Esophagus muscularis mucosa (tissue), 4 donors: ENCODE results near the gene CFAP74. TPM values are rescaled to one million over a fixed set of nuclear protein-coding genes. Genes with fewer than 3 reads are reported as not detected.

Experiments
- DNase-seq: peaks from one replicate; pipeline ENCODE4 v3.0.0-alpha.2; 2017; ENCODE audit errors: extremely low spot score
- H3K27ac ChIP-seq, 4 donors: fragments of 200-600 bp; sonication (generic); replicated peaks in 1 of 4; 1 replicate in 3 of 4; 2 replicates in 1 of 4; pipeline ENCODE4 v1.5.1; 2016 to 2019; ENCODE audit warnings: mild to moderate bottlenecking in 1 of 4
- H3K27me3 ChIP-seq, 4 donors: fragments of 200-600 bp; sonication (generic); one replicate each; pipeline versions ENCODE4 v1.5.1 to v1.6.0; 2016 to 2019
- H3K36me3 ChIP-seq, 4 donors: fragments of 200-600 bp; sonication (generic); one replicate each; pipeline ENCODE4 v1.5.1; 2016 to 2019
- H3K4me1 ChIP-seq, 4 donors: fragments of 200-600 bp; sonication (generic); one replicate each; pipeline ENCODE4 v1.5.1; 2016 to 2019
- H3K4me3 ChIP-seq, 4 donors: fragments of 200-600 bp; sonication (generic); 1 replicate in 2 of 4; 2 replicates in 2 of 4; pipeline ENCODE4 v1.5.1; 2016 to 2019; ENCODE audit warnings: mild to moderate bottlenecking in 4 of 4, moderate library complexity in 1 of 4
- H3K9me3 ChIP-seq, 4 donors: fragments of 200-600 bp; sonication (generic); 1 replicate in 3 of 4; 2 replicates in 1 of 4; pipeline ENCODE4 v1.5.1; 2016 to 2019
- EP300 ChIP-seq: sonication (generic); formaldehyde crosslinking; IDR thresholded peaks from one replicate; pipeline ENCODE4 v1.6.1; 2017; ENCODE audit warnings: antibody characterized with exemption
- POLR2A ChIP-seq: fragments of 450-650 bp; IDR thresholded peaks from one replicate; pipeline ENCODE4 v1.6.1; 2017; ENCODE audit warnings: antibody characterized with exemption, moderate library complexity, mild to moderate bottlenecking, low read depth
- POLR2AphosphoS5 ChIP-seq, 2 donors: sonication (generic); formaldehyde crosslinking; IDR thresholded peaks; one replicate each; pipeline ENCODE4 v1.6.1; 2017; ENCODE audit warnings: antibody characterized with exemption in 2 of 2
- WGBS: methylation state at CpG from one replicate; pipeline ENCODE4 v1.1.5; 2018; 5-methylcytosine and 5-hydroxymethylcytosine counted together
- intact Hi-C: fragments of 100-400 bp; cut with DNase I; formaldehyde crosslinking; loops from one replicate; pipeline ENCODE4 v1.15.1; 2023
- total RNA-seq, 4 donors: library from RNA; depleted of rRNA; stranded (reverse); fragments of >200 nt; gene quantifications; one replicate each; pipeline versions ENCODE4 v1.1.0 to v1.2.1, GENCODE V29; 2016
- TF ChIP-seq, protein P1 (sequence below), 3 experiments: fragments of 200-600 bp in 2 of 3; fragments of 450-650 bp in 1 of 3; sonication (generic) in 2 of 3; IDR thresholded peaks; one replicate each; pipeline ENCODE4 v1.5.1; 2017 to 2019; ENCODE audit warnings: antibody characterized with exemption in 3 of 3, mild to moderate bottlenecking in 2 of 3, moderate library complexity in 1 of 3

Gene CFAP74
- total RNA-seq, 4 donors from 2014 or later = not detected

DNA sequence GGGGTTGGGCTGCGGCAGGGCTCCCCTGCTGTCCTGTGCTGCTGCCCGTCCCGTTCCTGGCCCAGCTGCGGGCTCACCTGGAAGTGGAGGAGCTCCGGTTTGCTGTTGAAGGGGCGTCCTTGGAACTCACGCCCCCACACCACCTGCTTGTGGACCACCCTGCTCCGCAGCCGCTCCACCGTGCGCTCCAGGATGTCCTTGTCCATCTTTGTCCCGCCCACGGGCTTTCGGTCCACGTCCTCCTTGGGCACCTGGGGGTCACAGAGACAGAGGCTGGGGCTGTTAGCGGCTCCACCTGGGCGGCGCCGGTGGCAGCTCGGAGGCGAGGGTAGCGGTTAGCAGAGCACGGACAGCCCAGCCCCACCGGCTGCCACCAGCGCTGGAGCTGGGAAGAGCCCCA, 38.8 kb downstream of the CFAP74 start:
- Histone ChIP-seq H3K4me1 (peaks cover 0 to 10% (median 5%) of the 10 kb centered on the region in 4 donors), H3K9me3 (no peaks in the 10 kb centered on the region), H3K36me3 (no peaks in the 10 kb centered on the region), H3K4me3 (no peak overlapping the region), H3K27ac (no peak overlapping the region), H3K27me3 (peaks cover 0 to 89% (median 10%) of the 10 kb centered on the region in 4 donors)
- TF ChIP-seq POLR2A (no peak), EP300 (no peak), POLR2AphosphoS5 (IDR thresholded peaks at IDR 0.05) (no peak)
- TF ChIP-seq, protein P1, sequence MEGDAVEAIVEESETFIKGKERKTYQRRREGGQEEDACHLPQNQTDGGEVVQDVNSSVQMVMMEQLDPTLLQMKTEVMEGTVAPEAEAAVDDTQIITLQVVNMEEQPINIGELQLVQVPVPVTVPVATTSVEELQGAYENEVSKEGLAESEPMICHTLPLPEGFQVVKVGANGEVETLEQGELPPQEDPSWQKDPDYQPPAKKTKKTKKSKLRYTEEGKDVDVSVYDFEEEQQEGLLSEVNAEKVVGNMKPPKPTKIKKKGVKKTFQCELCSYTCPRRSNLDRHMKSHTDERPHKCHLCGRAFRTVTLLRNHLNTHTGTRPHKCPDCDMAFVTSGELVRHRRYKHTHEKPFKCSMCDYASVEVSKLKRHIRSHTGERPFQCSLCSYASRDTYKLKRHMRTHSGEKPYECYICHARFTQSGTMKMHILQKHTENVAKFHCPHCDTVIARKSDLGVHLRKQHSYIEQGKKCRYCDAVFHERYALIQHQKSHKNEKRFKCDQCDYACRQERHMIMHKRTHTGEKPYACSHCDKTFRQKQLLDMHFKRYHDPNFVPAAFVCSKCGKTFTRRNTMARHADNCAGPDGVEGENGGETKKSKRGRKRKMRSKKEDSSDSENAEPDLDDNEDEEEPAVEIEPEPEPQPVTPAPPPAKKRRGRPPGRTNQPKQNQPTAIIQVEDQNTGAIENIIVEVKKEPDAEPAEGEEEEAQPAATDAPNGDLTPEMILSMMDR (IDR thresholded peaks at IDR 0.05) = no peak
- WGBS = 79% methylated on average over 13 of the region's 25 CpGs
- intact Hi-C loops = no loop called here
- no peak for DNase-seq

DNA sequence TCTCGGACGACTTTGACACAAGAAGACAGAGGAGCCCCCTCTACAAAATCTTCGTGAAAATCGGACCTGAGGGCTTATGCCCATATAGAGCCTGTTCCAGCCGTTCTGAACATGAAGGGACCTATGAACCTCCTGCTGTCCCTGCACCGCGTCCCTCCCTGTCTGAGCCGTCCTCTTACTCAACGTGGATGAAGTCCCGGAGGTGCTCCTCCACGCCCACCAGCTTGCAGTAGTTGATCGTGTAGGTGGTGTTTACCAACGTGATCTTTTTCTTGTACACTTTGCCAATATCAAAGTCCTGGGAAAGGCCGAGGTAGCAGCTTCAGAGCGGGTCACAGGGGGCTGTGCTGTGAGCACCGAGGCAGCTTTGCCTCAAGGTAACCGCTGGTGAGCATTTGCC, 40.0 kb downstream of the CFAP74 start:
- TF ChIP-seq EP300 (no peak), POLR2AphosphoS5 (IDR thresholded peaks at IDR 0.05) (no peak), POLR2A (no peak)
- TF ChIP-seq, protein P1 (IDR thresholded peaks at IDR 0.05) = no peak
- Histone ChIP-seq H3K4me3 (no peak overlapping the region), H3K27ac (no peak overlapping the region), H3K9me3 (no peaks in the 10 kb centered on the region), H3K27me3 (peaks cover 0 to 91% (median 17%) of the 10 kb centered on the region in 4 donors), H3K4me1 (peaks cover 0 to 15% (median 9%) of the 10 kb centered on the region in 4 donors), H3K36me3 (no peaks in the 10 kb centered on the region)
- DNase-seq = no peak
- WGBS = 88% methylated on average over 17 of the region's 17 CpGs
- intact Hi-C loops = no loop called here

DNA sequence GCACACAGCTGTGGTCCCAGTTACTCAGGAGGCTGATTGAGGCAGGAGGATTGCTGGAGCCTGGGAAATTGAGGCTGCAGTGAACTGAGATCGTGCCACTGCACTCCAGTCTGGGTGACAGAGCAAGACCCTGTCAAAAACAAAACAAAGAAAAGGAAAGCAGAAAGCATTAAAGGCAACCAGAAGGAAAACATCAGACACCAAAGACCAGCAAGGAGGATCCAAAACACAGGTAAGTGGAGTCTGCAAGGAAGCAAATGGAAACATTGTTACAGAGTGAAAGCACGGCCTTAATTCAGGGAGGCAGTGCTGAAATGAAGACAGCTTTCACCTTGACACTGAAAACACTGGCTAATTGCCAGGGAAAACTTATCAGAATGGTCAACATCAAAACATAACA, 40.8 kb downstream of the CFAP74 start:
- Histone ChIP-seq H3K36me3 (no peaks in the 10 kb centered on the region), H3K9me3 (no peaks in the 10 kb centered on the region), H3K27me3 (peaks cover 0 to 91% (median 17%) of the 10 kb centered on the region in 4 donors), H3K4me3 (no peak overlapping the region), H3K4me1 (peaks cover 0 to 15% (median 9%) of the 10 kb centered on the region in 4 donors), H3K27ac (no peak overlapping the region)
- TF ChIP-seq, protein P1 (IDR thresholded peaks at IDR 0.05) = no peak
- TF ChIP-seq EP300 = no peak
- no peak for TF ChIP-seq POLR2A
- TF ChIP-seq POLR2AphosphoS5 (IDR thresholded peaks at IDR 0.05) = no peak
- WGBS = 82% methylated on average over 2 of the region's 2 CpGs
- no peak for DNase-seq
- intact Hi-C loops = no loop called here

DNA sequence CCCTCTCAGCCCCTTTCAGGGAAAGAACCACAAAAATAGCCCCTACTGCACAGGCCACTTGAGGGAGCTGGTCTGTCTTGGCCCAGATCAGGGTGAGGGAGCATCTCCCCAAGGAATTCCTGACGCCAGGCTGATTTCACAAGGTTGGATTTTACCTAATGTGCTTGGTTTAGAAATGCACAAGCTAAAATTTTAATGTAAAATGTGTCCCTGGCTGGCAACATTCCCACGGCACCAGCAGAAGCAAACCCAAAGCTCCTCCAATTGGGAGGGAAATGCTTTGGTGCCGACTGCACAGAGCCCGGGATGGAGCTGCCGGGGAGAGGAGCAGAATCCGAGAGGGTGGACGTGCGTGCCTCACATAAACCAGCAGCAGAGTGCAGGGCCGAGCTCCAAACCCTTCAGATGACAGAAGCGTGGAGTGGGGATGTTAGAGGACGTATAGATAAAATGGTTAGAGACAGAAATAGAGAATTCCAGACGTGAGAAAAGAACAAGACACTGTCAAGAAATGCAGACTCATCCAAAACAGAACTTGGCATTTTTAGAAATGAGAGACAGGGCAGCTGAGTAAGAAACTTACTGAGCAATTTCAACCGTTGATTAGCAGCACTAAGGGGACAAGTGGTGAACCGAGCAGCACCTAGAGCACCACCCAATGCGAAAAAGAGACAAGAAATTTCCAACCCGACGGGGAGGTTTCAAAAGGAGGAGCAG, 42.9 kb downstream of the CFAP74 start:
- intact Hi-C loops = no loop called here
- DNase-seq = no peak
- peaks cover 0 to 15% (median 9%) of the 10 kb centered on the region in 4 donors for H3K4me1 ChIP-seq
- H3K27me3 ChIP-seq = peaks cover 0 to 92% (median 16%) of the 10 kb centered on the region in 4 donors
- no peak for TF ChIP-seq POLR2A
- TF ChIP-seq, protein P1 (IDR thresholded peaks at IDR 0.05) = no peak
- TF ChIP-seq EP300 = no peak
- no peak for TF ChIP-seq POLR2AphosphoS5 (IDR thresholded peaks at IDR 0.05)
- no peaks in the 10 kb centered on the region for H3K9me3 ChIP-seq
- no peak overlapping the region for H3K27ac ChIP-seq
- no peak overlapping the region for H3K4me3 ChIP-seq
- WGBS = 43% methylated on average over 17 of the region's 17 CpGs
- H3K36me3 ChIP-seq = no peaks in the 10 kb centered on the region
